CD4-positive, CD25-positive, alpha-beta regulatory T cell (primary cell): ENCODE measurements around the gene PCBP3. TPM values are rescaled to one million over a fixed set of nuclear protein-coding genes. Genes with fewer than 3 reads are reported as not detected.

Source experiments
- ATAC-seq, 2 donors: fragments of 150-1000 bp; cut with Tn5 transposase; one replicate each; pipeline ENCODE4 v1.10.0; 2021; ENCODE audit warnings: low read depth in 2 of 2, moderate number of reproducible peaks in 2 of 2, moderate library complexity in 1 of 2
- DNase-seq, 3 donors: peaks; one replicate each; pipeline versions ENCODE4 v3.0.0 to v3.0.0-alpha.2; 2012 to 2022; ENCODE audit warnings: mixed read lengths in 1 of 3
- H3K27ac ChIP-seq: one replicate; pipeline ENCODE4 v1.7.0; 2013; ENCODE audit warnings: mild to moderate bottlenecking, low read length; ENCODE audit not compliant: insufficient read depth, poor library complexity, severe bottlenecking
- H3K27me3 ChIP-seq: one replicate; pipeline ENCODE4 v1.7.0; 2013; ENCODE audit warnings: low read length; ENCODE audit not compliant: control insufficient read depth, insufficient read depth
- H3K36me3 ChIP-seq: one replicate; pipeline ENCODE4 v1.7.0; 2013; ENCODE audit warnings: mild to moderate bottlenecking, low read length, moderate library complexity; ENCODE audit not compliant: control insufficient read depth, insufficient read depth
- H3K4me1 ChIP-seq: 2 replicates; pipeline ENCODE4 v1.7.0; 2013; ENCODE audit warnings: mild to moderate bottlenecking, low read length; ENCODE audit not compliant: insufficient read depth, control insufficient read depth, poor library complexity, severe bottlenecking
- H3K4me3 ChIP-seq: one replicate; pipeline ENCODE4 v1.7.0; 2013; ENCODE audit warnings: low read depth, mild to moderate bottlenecking, low read length, moderate library complexity
- H3K9me3 ChIP-seq, 2 experiments: 1 replicate in 1 of 2; 2 replicates in 1 of 2; pipeline ENCODE4 v1.7.0; 2013; ENCODE audit warnings: low read length in 2 of 2, mild to moderate bottlenecking in 1 of 2, moderate library complexity in 1 of 2; ENCODE audit not compliant: control insufficient read depth in 2 of 2
- H3K27ac Mint-ChIP-seq, 3 donors: one replicate each; pipeline ENCODE4 v1.8.0; 2020 to 2022; ENCODE audit warnings: mild to moderate bottlenecking in 3 of 3, mixed read lengths in 3 of 3, moderate library complexity in 2 of 3
- H3K27me3 Mint-ChIP-seq: one replicate; pipeline ENCODE4 v1.8.0; 2022; ENCODE audit warnings: mild to moderate bottlenecking, mixed read lengths
- H3K36me3 Mint-ChIP-seq: one replicate; pipeline ENCODE4 v1.8.0; 2020; ENCODE audit warnings: mixed read lengths
- H3K4me1 Mint-ChIP-seq, 4 donors: one replicate each; pipeline ENCODE4 v1.8.0; 2020 to 2022; ENCODE audit warnings: mixed read lengths in 4 of 4, mild to moderate bottlenecking in 1 of 4
- H3K4me3 Mint-ChIP-seq, 4 donors: one replicate each; pipeline ENCODE4 v1.8.0; 2020 to 2022; ENCODE audit warnings: mild to moderate bottlenecking in 4 of 4, mixed read lengths in 4 of 4, moderate library complexity in 3 of 4
- H3K9me3 Mint-ChIP-seq, 7 donors: one replicate each; pipeline ENCODE4 v1.8.0; 2020 to 2022; ENCODE audit warnings: mixed read lengths in 7 of 7, mild to moderate bottlenecking in 3 of 7, moderate library complexity in 2 of 7
- polyA plus RNA-seq, 4 donors: library from polyadenylated mRNA; unstranded; fragments of 300-500 nt; fragmentation: Illumina TruSeq; gene quantifications; one replicate each; pipeline ENCODE4 v1.2.3, GENCODE V29; 2021
- total RNA-seq: library from RNA; stranded (reverse); gene quantifications from one replicate; pipeline ENCODE4 v1.2.3, GENCODE V29; 2022

The PCBP3 gene
- total and polyA plus RNA-seq, 5 donors from 2014 or later, result 0.72 to 5.3 (median 2.3) TPM

- no peaks in the 10 kb centered on the region for H3K4me1 ChIP-seq
- no peak overlapping the region for H3K27ac ChIP-seq
- Mint-ChIP-seq H3K36me3 (peaks cover 6% of the 10 kb centered on the region), H3K27ac (no peak overlapping the region), H3K4me3 (no peak overlapping the region), H3K27me3 (no peaks in the 10 kb centered on the region), H3K9me3 (peaks cover 0 to 4% (median 0%) of the 10 kb centered on the region in 7 donors), H3K4me1 (peaks cover 0 to 5% (median 2%) of the 10 kb centered on the region in 4 donors)
- ATAC-seq (no peak), DNase-seq (no peak)
- H3K36me3 ChIP-seq, result no peaks in the 10 kb centered on the region
- H3K4me3 ChIP-seq, result no peak overlapping the region
- H3K9me3 ChIP-seq, result no peaks in the 10 kb centered on the region
- no peaks in the 10 kb centered on the region for H3K27me3 ChIP-seq
These were observed 287.3 kb downstream of the PCBP3 start for GRCh38 chr21:45930792-45931191.

- ATAC-seq (no peak), DNase-seq (no peak)
- Mint-ChIP-seq H3K27ac (no peak overlapping the region), H3K9me3 (peaks cover 0 to 4% (median 0%) of the 10 kb centered on the region in 7 donors), H3K27me3 (no peaks in the 10 kb centered on the region), H3K36me3 (peaks cover 6% of the 10 kb centered on the region), H3K4me3 (no peak overlapping the region), H3K4me1 (peaks cover 0 to 5% (median 1%) of the 10 kb centered on the region in 4 donors)
- Histone ChIP-seq H3K27ac (no peak overlapping the region), H3K36me3 (no peaks in the 10 kb centered on the region), H3K4me1 (no peaks in the 10 kb centered on the region), H3K4me3 (no peak overlapping the region), H3K27me3 (no peaks in the 10 kb centered on the region), H3K9me3 (no peaks in the 10 kb centered on the region)
These were observed 288.0 kb downstream of the PCBP3 start for GRCh38 chr21:45931397-45931969.

- Histone ChIP-seq H3K27ac (no peak overlapping the region), H3K27me3 (no peaks in the 10 kb centered on the region), H3K36me3 (no peaks in the 10 kb centered on the region), H3K9me3 (no peaks in the 10 kb centered on the region), H3K4me3 (no peak overlapping the region), H3K4me1 (no peaks in the 10 kb centered on the region)
- no peak for DNase-seq
- H3K4me1 Mint-ChIP-seq, result peaks cover 0 to 2% (median 0%) of the 10 kb centered on the region in 4 donors
- peak overlapping the region in 1 of 3 donors; percentile 27 for H3K27ac Mint-ChIP-seq
- H3K36me3 Mint-ChIP-seq, result peaks cover 6% of the 10 kb centered on the region
- no peak for ATAC-seq
- peaks cover 0 to 1% (median 0%) of the 10 kb centered on the region in 7 donors for H3K9me3 Mint-ChIP-seq
- H3K4me3 Mint-ChIP-seq, result no peak overlapping the region
- no peaks in the 10 kb centered on the region for H3K27me3 Mint-ChIP-seq
These were observed 289.5 kb downstream of the PCBP3 start for GRCh38 chr21:45932922-45933502.

GRCh38 chr21:45934085-45934484, 290.6 kb downstream of the PCBP3 start:
- H3K9me3 ChIP-seq, result no peaks in the 10 kb centered on the region
- H3K36me3 ChIP-seq, result no peaks in the 10 kb centered on the region
- Mint-ChIP-seq H3K27me3 (no peaks in the 10 kb centered on the region), H3K27ac (no peak overlapping the region), H3K36me3 (peaks cover 6% of the 10 kb centered on the region), H3K4me3 (no peak overlapping the region), H3K4me1 (no peaks in the 10 kb centered on the region), H3K9me3 (peaks cover 0 to 1% (median 0%) of the 10 kb centered on the region in 7 donors)
- ATAC-seq, result no peak
- H3K4me1 ChIP-seq, result no peaks in the 10 kb centered on the region
- no peak for DNase-seq
- H3K27me3 ChIP-seq, result no peaks in the 10 kb centered on the region
- H3K4me3 ChIP-seq, result no peak overlapping the region
- no peak overlapping the region for H3K27ac ChIP-seq

- Mint-ChIP-seq H3K9me3 (peaks cover 0 to 1% (median 0%) of the 10 kb centered on the region in 7 donors), H3K27me3 (no peaks in the 10 kb centered on the region), H3K27ac (no peak overlapping the region)
These were observed 291.0 kb downstream of the PCBP3 start for GRCh38 chr21:45934554-45934953.

GRCh38 chr21:45935628-45936027, 292.1 kb downstream of the PCBP3 start:
- H3K27ac Mint-ChIP-seq, result no peak overlapping the region
- H3K4me3 Mint-ChIP-seq, result no peak overlapping the region
- no peaks in the 10 kb centered on the region for H3K27me3 ChIP-seq

More at GRCh38 chr21:45934554-45934953, 291.0 kb downstream of the PCBP3 start:
- H3K9me3 ChIP-seq, result no peaks in the 10 kb centered on the region
- H3K4me3 Mint-ChIP-seq, result no peak overlapping the region
- DNase-seq, result no peak
- H3K4me3 ChIP-seq, result no peak overlapping the region
- H3K27me3 ChIP-seq, result no peaks in the 10 kb centered on the region
- no peak overlapping the region for H3K27ac ChIP-seq
- no peaks in the 10 kb centered on the region for H3K4me1 Mint-ChIP-seq
- H3K36me3 Mint-ChIP-seq, result peaks cover 6% of the 10 kb centered on the region
- H3K4me1 ChIP-seq, result no peaks in the 10 kb centered on the region
- ATAC-seq, result no peak
- no peaks in the 10 kb centered on the region for H3K36me3 ChIP-seq

GRCh38 chr21:45937721-45938452, 294.4 kb downstream of the PCBP3 start:
- Histone ChIP-seq H3K4me3 (no peak overlapping the region), H3K36me3 (no peaks in the 10 kb centered on the region), H3K4me1 (no peaks in the 10 kb centered on the region), H3K27me3 (no peaks in the 10 kb centered on the region), H3K9me3 (no peaks in the 10 kb centered on the region), H3K27ac (no peak overlapping the region)
- peaks cover 5% of the 10 kb centered on the region for H3K36me3 Mint-ChIP-seq
- DNase-seq (no peak), ATAC-seq (no peak)
- no peak overlapping the region for H3K27ac Mint-ChIP-seq
- no peaks in the 10 kb centered on the region for H3K4me1 Mint-ChIP-seq
- peaks cover 0 to 1% (median 0%) of the 10 kb centered on the region in 7 donors for H3K9me3 Mint-ChIP-seq
- no peaks in the 10 kb centered on the region for H3K27me3 Mint-ChIP-seq
- H3K4me3 Mint-ChIP-seq, result no peak overlapping the region

More at GRCh38 chr21:45935628-45936027, 292.1 kb downstream of the PCBP3 start:
- Histone ChIP-seq H3K9me3 (no peaks in the 10 kb centered on the region), H3K4me1 (no peaks in the 10 kb centered on the region), H3K36me3 (no peaks in the 10 kb centered on the region), H3K4me3 (no peak overlapping the region), H3K27ac (no peak overlapping the region)
- H3K4me1 Mint-ChIP-seq, result no peaks in the 10 kb centered on the region
- no peak for ATAC-seq
- peaks cover 0 to 1% (median 0%) of the 10 kb centered on the region in 7 donors for H3K9me3 Mint-ChIP-seq
- DNase-seq, result no peak
- no peaks in the 10 kb centered on the region for H3K27me3 Mint-ChIP-seq
- H3K36me3 Mint-ChIP-seq, result peaks cover 6% of the 10 kb centered on the region
